Measurements from ENCODE around the gene C14orf180. TPM values are rescaled to one million over a fixed set of nuclear protein-coding genes. Genes with fewer than 3 reads are reported as not detected.
"Not testable (repeated sequence)": the region's sequence is repeated elsewhere in the genome, so short reads cannot be mapped to it uniquely, and the experiment has no call there.

The C14orf180 gene
- total RNA-seq, 1 donor from 2014 or later: not detected

GRCh38 chr14:104602933-104603325, 23.4 kb downstream of the C14orf180 start:
- FAIRE-seq (no peak), DNase-seq (ENCODE audit: low spot score in 2 of 2) (no peak)

GRCh38 chr14:104603711-104604401, 24.3 kb downstream of the C14orf180 start:
- FAIRE-seq: no peak
- peak; percentile 27 to 30 for DNase-seq (ENCODE audit: low spot score in 2 of 2)

- peak; percentile 72 to 84 for DNase-seq (ENCODE audit: low spot score in 2 of 2)
- FAIRE-seq: no peak
Observed at GRCh38 chr14:104604458-104605449, 25.2 kb downstream of the C14orf180 start, which contains the start of gene TMEM179. Gene TMEM179, minus strand, starts transcription at chr14:104604772. Its CDS starts 31 bp downstream, at chr14:104604741.

- no peak for FAIRE-seq
- no peak for DNase-seq (ENCODE audit: low spot score in 2 of 2)
Observed at GRCh38 chr14:104609666-104610065, 30.1 kb downstream of the C14orf180 start.

- no peak for DNase-seq (ENCODE audit: low spot score in 2 of 2)
- FAIRE-seq: no peak
Observed at GRCh38 chr14:104610749-104611310, 31.3 kb downstream of the C14orf180 start.

GRCh38 chr14:104611881-104612280, 32.3 kb downstream of the C14orf180 start:
- FAIRE-seq: peak; percentile 28
- DNase-seq (ENCODE audit: low spot score in 2 of 2): no peak

GRCh38 chr14:104614126-104614812, 34.7 kb downstream of the C14orf180 start:
- FAIRE-seq: no peak
- DNase-seq (ENCODE audit: low spot score in 2 of 2): no peak

GRCh38 chr14:104624939-104625338, 45.4 kb downstream of the C14orf180 start:
- no peak for FAIRE-seq

GRCh38 chr14:104632781-104633180, 53.2 kb downstream of the C14orf180 start:
- DNase-seq (ENCODE audit: low spot score in 2 of 2) (no peak), FAIRE-seq (no peak)

More at GRCh38 chr14:104624939-104625338, 45.4 kb downstream of the C14orf180 start:
- no peak for DNase-seq (ENCODE audit: low spot score in 2 of 2)

GRCh38 chr14:104633276-104634137, 53.9 kb downstream of the C14orf180 start:
- DNase-seq (ENCODE audit: low spot score in 2 of 2) (peak in 1 of 2 donors; percentile 70), FAIRE-seq (no peak)

- no peak for DNase-seq (ENCODE audit: low spot score in 2 of 2)
- no peak for FAIRE-seq
Observed at GRCh38 chr14:104634138-104634760, 54.7 kb downstream of the C14orf180 start.

- DNase-seq (ENCODE audit: low spot score in 2 of 2) (no peak), FAIRE-seq (no peak)
Observed at GRCh38 chr14:104634886-104635570, 55.5 kb downstream of the C14orf180 start.

GRCh38 chr14:104635717-104636116, 56.2 kb downstream of the C14orf180 start:
- no peak for FAIRE-seq
- no peak for DNase-seq (ENCODE audit: low spot score in 2 of 2)

- no peak for DNase-seq (ENCODE audit: low spot score in 2 of 2)
- FAIRE-seq: no peak
Observed at GRCh38 chr14:104636131-104636530, 56.6 kb downstream of the C14orf180 start.

- DNase-seq (ENCODE audit: low spot score in 2 of 2); FAIRE-seq: not testable (repeated sequence)
Observed at GRCh38 chr14:104636846-104637545, 57.4 kb downstream of the C14orf180 start.

- DNase-seq (ENCODE audit: low spot score in 2 of 2) (no peak), FAIRE-seq (no peak)
Observed at GRCh38 chr14:104637546-104638003, 58.0 kb downstream of the C14orf180 start.

- no peak for FAIRE-seq
- DNase-seq (ENCODE audit: low spot score in 2 of 2): no peak
Observed at GRCh38 chr14:104638190-104638589, 58.6 kb downstream of the C14orf180 start.
